Measurements from ENCODE around the gene APOBEC3F.
"Not testable (repeated sequence)": the region's sequence is repeated elsewhere in the genome, so short reads cannot be mapped to it uniquely, and the experiment has no call there.

The APOBEC3F gene

GRCh38 chr22:39028281-39028680 is 12.4 kb upstream of the APOBEC3F start:
- ChIA-PET CTCF (interaction anchor here (0.8 kb wide), 1 partner anchor 12 kb away, joined by 3 read pairs; no protein-coding TSS in a partner anchor), POLR2A (no interaction called here)
- no peak overlapping the region for H3K4me3 ChIP-seq (ENCODE audit: low read depth, low read length)
- TF ChIP-seq CTCF (IDR thresholded peaks at IDR 0.05; ENCODE audit: insufficient read depth, low read length, missing control alignments), result no peak
- DNase-seq (ENCODE audit: low read depth, low spot score), result no peak

GRCh38 chr22:39029227-39029626 is 11.4 kb upstream of the APOBEC3F start:
- no peak for DNase-seq (ENCODE audit: low read depth, low spot score)
- no peak for TF ChIP-seq CTCF (IDR thresholded peaks at IDR 0.05; ENCODE audit: insufficient read depth, low read length, missing control alignments)
- POLR2A ChIA-PET, result no interaction called here
- CTCF ChIA-PET, result interaction anchor here (0.8 to 2.1 kb wide), 2 partner anchors 11 to 261 kb away, joined by 3 to 5 read pairs; no protein-coding TSS in a partner anchor
- no peak overlapping the region for H3K4me3 ChIP-seq (ENCODE audit: low read depth, low read length)

DNA sequence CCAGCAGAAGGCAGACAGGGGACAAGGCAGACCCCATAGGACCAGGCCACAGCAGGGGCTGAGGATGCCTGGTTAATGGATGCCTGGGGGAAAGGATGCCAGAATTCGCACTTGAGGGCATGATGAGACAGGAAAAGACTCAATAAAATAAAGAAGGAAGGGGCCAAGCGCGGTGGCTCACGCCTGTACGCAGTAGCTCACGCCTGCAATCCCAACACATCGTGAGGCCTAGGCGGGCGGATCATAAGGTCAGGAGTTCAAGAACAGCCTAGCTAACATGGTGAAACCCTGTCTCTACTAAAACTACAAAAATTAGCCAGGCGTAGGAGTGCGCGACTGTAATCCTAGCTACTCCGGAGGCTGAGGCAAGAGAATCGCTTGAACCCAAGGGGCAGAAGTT is 10.0 kb upstream of the APOBEC3F start:
- POLR2A ChIA-PET, result no interaction called here
- no peak for TF ChIP-seq CTCF (IDR thresholded peaks at IDR 0.05; ENCODE audit: insufficient read depth, low read length, missing control alignments)
- no peak overlapping the region for H3K4me3 ChIP-seq (ENCODE audit: low read depth, low read length)
- no peak for DNase-seq (ENCODE audit: low read depth, low spot score)
- CTCF ChIA-PET, result interaction anchor here (2.1 kb wide), 1 partner anchor 262 kb away, joined by 5 read pairs; no protein-coding TSS in a partner anchor

DNA sequence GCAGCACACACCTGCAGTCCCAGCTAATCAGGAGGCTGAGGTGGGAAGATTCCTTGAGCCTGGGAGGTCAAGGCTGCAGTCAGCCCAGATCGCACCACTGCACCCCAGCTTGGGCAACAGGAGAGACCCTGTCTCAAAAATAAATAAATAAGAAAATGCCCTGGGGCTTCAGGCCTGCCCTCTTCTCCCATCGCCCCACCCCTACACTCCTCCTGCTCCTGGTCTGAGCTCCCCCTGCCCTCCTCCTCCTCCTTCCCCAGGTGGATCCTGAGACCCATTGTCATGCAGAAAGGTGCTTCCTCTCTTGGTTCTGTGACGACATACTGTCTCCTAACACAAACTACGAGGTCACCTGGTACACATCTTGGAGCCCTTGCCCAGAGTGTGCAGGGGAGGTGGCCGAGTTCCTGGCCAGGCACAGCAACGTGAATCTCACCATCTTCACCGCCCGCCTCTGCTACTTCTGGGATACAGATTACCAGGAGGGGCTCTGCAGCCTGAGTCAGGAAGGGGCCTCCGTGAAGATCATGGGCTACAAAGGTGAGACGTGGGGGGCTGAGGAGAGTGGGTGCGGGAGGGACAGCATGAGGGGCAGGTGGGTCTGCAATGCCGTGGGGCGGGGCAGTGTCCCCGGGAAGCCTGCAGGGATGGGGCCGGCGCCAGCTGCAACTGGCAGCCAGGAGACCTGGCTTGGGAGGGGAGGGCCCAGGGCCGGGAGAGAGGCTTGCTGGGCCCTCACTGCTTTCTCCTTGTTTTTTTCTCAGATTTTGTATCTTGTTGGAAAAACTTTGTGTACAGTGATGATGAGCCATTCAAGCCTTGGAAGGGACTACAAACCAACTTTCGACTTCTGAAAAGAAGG is 9.0 kb upstream of the APOBEC3F start:
- H3K4me3 ChIP-seq (ENCODE audit: low read depth, low read length); CTCF ChIA-PET; DNase-seq (ENCODE audit: low read depth, low spot score); POLR2A ChIA-PET: not testable (repeated sequence)

- CTCF ChIA-PET; H3K4me3 ChIP-seq (ENCODE audit: low read depth, low read length); POLR2A ChIA-PET; DNase-seq (ENCODE audit: low read depth, low spot score): not testable (repeated sequence)
Observed at GRCh38 chr22:39037071-39037470, 3.6 kb upstream of the APOBEC3F start.

DNA sequence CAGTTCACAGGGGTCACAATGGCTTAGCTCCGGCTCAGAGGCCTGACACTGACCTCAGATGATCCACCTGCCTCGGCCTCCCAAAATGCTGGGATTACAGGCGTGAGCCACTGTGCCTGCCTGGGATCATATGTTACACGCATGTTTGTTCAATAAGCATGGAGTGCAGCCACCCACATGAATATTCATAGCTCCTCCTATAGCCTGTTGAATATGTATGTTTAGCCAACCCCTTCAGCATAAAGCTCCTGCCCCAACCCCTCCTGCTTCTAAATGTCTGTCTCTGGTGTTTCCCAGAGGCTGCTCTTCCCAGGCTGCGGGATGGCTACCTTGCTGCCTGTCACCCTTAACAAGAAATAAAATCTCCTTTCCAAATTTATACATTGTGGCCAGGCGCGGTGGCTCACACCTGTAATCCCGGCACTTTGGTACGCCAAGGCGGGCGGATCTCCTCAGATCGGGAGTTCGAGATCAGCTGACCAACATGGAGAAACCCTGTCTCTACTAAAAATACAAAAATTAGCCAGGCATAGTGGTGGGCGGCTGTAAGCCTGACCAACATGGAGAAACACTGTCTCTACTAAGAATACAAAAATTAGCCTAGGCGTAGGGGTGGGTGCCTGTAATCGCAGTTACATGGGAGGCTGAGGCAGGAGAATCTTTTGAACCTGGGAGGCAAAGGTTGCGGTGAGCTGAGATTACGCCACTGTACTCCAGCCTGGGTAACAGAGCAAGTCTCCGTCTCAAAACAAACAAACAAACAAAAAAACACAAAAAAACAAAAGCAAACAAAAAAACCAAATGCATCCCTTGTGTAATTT is 1.1 kb upstream of the APOBEC3F start:
- ChIA-PET CTCF (interaction anchor here (0.8 to 2.0 kb wide), 3 partner anchors 11 to 170 kb away, joined by 3 to 5 read pairs (median 3); no protein-coding TSS in a partner anchor), POLR2A (no interaction called here)
- no peak for TF ChIP-seq CTCF (IDR thresholded peaks at IDR 0.05; ENCODE audit: insufficient read depth, low read length, missing control alignments)
- no peak overlapping the region for H3K4me3 ChIP-seq (ENCODE audit: low read depth, low read length)
- no peak for DNase-seq (ENCODE audit: low read depth, low spot score)

GRCh38 chr22:39040155-39040537 is 518 bp upstream of the APOBEC3F start:
- CTCF ChIA-PET, result interaction anchor here (0.8 to 1.0 kb wide), 2 partner anchors 11 to 19 kb away, joined by 3 read pairs; no protein-coding TSS in a partner anchor
- H3K4me3 ChIP-seq (ENCODE audit: low read depth, low read length), result peak overlapping the region; percentile 32
- DNase-seq (ENCODE audit: low read depth, low spot score); POLR2A ChIA-PET: not testable (repeated sequence)
